ENCODE data around the gene RAD23A. TPM values are rescaled to one million over a fixed set of nuclear protein-coding genes. Genes with fewer than 3 reads are reported as not detected.
"Not testable (repeated sequence)": the region's sequence is repeated elsewhere in the genome, so short reads cannot be mapped to it uniquely, and the experiment has no call there.

RAD23A gene
- total and polyA plus RNA-seq, 2 experiments from 2014 or later, result 65.8 to 130 TPM

DNA sequence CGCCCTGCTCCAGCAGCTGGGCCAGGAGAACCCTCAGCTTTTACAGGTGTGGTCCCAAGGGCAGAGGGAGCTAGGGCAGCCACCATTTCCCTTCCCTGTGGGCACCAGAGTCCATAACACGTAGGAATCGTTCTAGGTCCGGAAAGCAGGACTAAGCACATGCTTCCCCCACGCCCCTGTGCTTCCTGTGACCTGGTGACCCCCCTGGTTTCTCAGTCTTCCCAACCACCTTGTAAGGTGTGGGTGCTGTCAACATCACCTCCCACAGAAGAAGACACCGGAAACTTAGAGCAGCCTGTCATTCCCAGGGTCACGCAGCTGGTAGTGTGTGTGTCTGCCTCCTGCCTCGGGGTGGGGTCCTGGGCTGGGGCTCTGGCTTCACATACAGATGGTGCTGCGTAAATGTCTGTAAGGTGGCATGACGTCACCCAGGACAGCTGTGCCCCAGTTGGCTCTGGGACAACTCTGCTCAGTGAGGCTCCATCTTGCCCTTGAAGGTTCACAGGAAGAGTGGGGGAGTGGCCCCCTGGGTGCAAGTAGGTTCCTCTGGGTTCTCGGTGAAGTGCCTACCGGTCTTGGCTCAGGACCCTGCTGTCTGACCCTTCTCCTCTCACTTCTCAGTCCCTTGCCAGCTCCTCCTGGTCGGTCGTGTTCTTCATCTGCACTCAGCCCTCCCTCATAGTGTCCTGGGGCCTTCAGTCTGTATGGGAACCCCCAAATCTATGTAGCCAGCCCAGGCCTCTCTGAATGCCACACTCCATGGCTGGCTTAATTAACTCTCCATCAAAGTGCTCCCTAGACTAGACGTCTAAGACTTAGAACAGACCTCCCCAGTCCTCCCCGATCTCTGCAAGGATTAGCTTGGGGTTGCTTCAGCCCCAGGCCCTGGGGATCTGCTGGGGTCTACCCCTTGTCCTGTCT is 4.0 kb downstream of the RAD23A start:
- Histone ChIP-seq H3K9me2 (replicated peaks; ENCODE audit: insufficient read depth) (no peaks in the 10 kb centered on the region), H3K27me3 (no peaks in the 10 kb centered on the region), H3K4me1 (ENCODE audit: insufficient read depth) (peaks cover 23% of the 10 kb centered on the region), H3K4me2 (no peak overlapping the region), H3K36me3 (replicated peaks; ENCODE audit: insufficient read depth, low read depth) (no peaks in the 10 kb centered on the region), H3K4me3 (no peak overlapping the region), H3K27ac (no peak overlapping the region), H2AFZ (no peak overlapping the region), H3K79me2 (peaks cover 36% of the 10 kb centered on the region), H4K20me1 (ENCODE audit: insufficient read depth, poor library complexity, severe bottlenecking) (peaks cover under 1% of the 10 kb centered on the region), H3K9me3 (ENCODE audit: low read depth) (no peaks in the 10 kb centered on the region)
- TF ChIP-seq CTCF (IDR thresholded peaks at IDR 0.05; ENCODE audit: poor library complexity) (no peak), EZH2 (IDR thresholded peaks at IDR 0.05; ENCODE audit: borderline replicate concordance) (no peak), EZH2phosphoT487 (IDR thresholded peaks at IDR 0.05; ENCODE audit: low read depth, severe bottlenecking, unreplicated experiment) (no peak)
- no peak for DNase-seq (ENCODE audit: low spot score)
- WGBS (ENCODE audit: low lambda C conversion rate, missing lambda C conversion rate), result 94% methylated on average over 16 of the region's 16 CpGs

DNA sequence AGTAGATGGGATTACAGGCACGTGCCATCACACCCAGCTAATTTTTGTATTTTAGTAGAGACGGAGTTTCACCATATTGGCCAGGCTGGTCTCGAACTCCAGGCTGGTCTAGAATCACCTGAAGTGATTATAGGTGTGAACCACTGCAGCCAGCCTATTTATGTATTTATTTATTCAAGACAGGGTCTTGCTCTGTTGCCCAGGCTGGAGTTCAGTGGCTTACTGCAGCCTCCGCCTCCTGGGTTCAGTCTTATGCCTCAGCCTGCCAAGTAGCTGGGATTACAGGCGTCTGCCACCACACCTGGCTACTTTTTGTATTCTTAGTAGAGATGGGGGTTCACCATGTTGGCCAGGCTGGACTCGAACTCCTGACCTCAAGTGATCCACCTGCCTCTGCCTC is 6.4 kb downstream of the RAD23A start:
- H3K27me3 ChIP-seq; DNase-seq (ENCODE audit: low spot score); H3K9me2 ChIP-seq (replicated peaks; ENCODE audit: insufficient read depth); H3K4me2 ChIP-seq; H4K20me1 ChIP-seq (ENCODE audit: insufficient read depth, poor library complexity, severe bottlenecking); H3K9me3 ChIP-seq (ENCODE audit: low read depth); H2AFZ ChIP-seq; H3K4me3 ChIP-seq; H3K36me3 ChIP-seq (replicated peaks; ENCODE audit: insufficient read depth, low read depth): not testable (repeated sequence)
- 95% methylated on average over 6 of the region's 6 CpGs for WGBS (ENCODE audit: low lambda C conversion rate, missing lambda C conversion rate)
- Histone ChIP-seq H3K4me1 (ENCODE audit: insufficient read depth) (peaks cover 33% of the 10 kb centered on the region), H3K79me2 (peaks cover 51% of the 10 kb centered on the region), H3K27ac (peak overlapping the region; percentile 73)

GRCh38 chr19:12952488-12953137 is 7.0 kb downstream of the RAD23A start:
- no peak for DNase-seq (ENCODE audit: low spot score)
- Histone ChIP-seq H3K36me3 (replicated peaks; ENCODE audit: insufficient read depth, low read depth) (no peaks in the 10 kb centered on the region), H3K27ac (peak overlapping the region; percentile 73), H3K79me2 (peaks cover 49% of the 10 kb centered on the region), H3K27me3 (no peaks in the 10 kb centered on the region), H3K4me2 (no peak overlapping the region), H4K20me1 (ENCODE audit: insufficient read depth, poor library complexity, severe bottlenecking) (peaks cover 2% of the 10 kb centered on the region), H3K9me2 (replicated peaks; ENCODE audit: insufficient read depth) (no peaks in the 10 kb centered on the region), H2AFZ (no peak overlapping the region), H3K9me3 (ENCODE audit: low read depth) (no peaks in the 10 kb centered on the region), H3K4me1 (ENCODE audit: insufficient read depth) (peaks cover 28% of the 10 kb centered on the region), H3K4me3 (no peak overlapping the region)
- 88% methylated on average over 12 of the region's 12 CpGs for WGBS (ENCODE audit: low lambda C conversion rate, missing lambda C conversion rate)
- no peak for TF ChIP-seq EZH2 (IDR thresholded peaks at IDR 0.05; ENCODE audit: borderline replicate concordance)
- no peak for TF ChIP-seq EZH2phosphoT487 (IDR thresholded peaks at IDR 0.05; ENCODE audit: low read depth, severe bottlenecking, unreplicated experiment)
- TF ChIP-seq CTCF (IDR thresholded peaks at IDR 0.05; ENCODE audit: poor library complexity), result no peak

All from hepatocyte (in vitro differentiated cells).